ENCODE results near the gene COL13A1. TPM values are rescaled to one million over a fixed set of nuclear protein-coding genes. Genes with fewer than 3 reads are reported as not detected.

COL13A1 gene
- total RNA-seq, 1 donor from 2014 or later: 9.5 TPM

DNA sequence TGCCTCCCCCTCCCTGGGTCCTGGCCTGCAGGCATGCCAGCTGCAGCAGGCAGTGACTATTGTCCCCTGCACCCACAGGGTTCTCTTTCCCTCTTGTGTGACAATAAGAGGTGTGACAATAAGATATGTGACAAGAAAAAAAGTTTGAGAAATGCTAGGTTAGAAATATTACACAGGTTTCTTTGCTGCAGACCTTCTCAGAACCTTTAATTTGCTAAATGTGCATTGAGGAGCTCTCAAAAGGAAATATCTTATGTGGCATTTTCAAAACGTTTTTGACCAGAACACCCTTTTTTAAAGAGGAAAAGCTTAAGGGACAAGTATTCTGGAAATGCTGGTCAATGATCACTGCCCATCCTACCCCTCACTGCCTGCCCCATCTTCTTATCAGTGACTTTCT lies 117.5 kb downstream of the COL13A1 start:
- no peak for DNase-seq (ENCODE audit: low read depth, low spot score)
- no peak overlapping the region for H3K27ac Mint-ChIP-seq (ENCODE audit: unreplicated experiment)
- H3K27me3 Mint-ChIP-seq (ENCODE audit: low read depth): peaks cover 3% of the 10 kb centered on the region
- no peaks in the 10 kb centered on the region for H3K36me3 Mint-ChIP-seq (ENCODE audit: low read depth)
- no peak overlapping the region for H3K4me3 Mint-ChIP-seq
- TF ChIP-seq, protein P1, sequence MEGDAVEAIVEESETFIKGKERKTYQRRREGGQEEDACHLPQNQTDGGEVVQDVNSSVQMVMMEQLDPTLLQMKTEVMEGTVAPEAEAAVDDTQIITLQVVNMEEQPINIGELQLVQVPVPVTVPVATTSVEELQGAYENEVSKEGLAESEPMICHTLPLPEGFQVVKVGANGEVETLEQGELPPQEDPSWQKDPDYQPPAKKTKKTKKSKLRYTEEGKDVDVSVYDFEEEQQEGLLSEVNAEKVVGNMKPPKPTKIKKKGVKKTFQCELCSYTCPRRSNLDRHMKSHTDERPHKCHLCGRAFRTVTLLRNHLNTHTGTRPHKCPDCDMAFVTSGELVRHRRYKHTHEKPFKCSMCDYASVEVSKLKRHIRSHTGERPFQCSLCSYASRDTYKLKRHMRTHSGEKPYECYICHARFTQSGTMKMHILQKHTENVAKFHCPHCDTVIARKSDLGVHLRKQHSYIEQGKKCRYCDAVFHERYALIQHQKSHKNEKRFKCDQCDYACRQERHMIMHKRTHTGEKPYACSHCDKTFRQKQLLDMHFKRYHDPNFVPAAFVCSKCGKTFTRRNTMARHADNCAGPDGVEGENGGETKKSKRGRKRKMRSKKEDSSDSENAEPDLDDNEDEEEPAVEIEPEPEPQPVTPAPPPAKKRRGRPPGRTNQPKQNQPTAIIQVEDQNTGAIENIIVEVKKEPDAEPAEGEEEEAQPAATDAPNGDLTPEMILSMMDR (conservative IDR thresholded peaks at IDR 0.05): no peak
- H3K9me3 Mint-ChIP-seq: no peaks in the 10 kb centered on the region
- peaks cover 8% of the 10 kb centered on the region for H3K4me1 Mint-ChIP-seq

DNA sequence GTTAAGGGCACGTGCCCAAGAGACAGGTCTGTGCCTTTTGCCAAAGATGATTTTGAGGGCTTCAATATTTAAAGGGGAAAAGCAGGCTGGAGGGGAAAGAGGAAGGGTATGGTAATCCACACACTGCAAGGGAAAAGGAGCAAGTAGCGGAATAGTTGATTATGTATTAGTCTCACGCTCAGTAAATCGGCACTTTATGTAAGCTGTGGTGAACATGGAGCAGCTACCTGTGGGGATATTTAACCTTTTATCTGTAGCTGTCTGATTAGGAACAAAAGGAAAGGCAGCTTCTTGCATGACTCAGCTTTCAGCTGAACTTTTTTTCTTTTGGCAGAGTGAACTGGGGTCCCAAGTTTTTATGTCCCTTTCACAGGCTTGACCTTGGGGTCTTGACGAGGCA lies 123.4 kb downstream of the COL13A1 start:
- Mint-ChIP-seq H3K4me3 (no peak overlapping the region), H3K36me3 (ENCODE audit: low read depth) (peaks cover 3% of the 10 kb centered on the region), H3K27me3 (ENCODE audit: low read depth) (peaks cover 3% of the 10 kb centered on the region), H3K9me3 (peaks cover 3% of the 10 kb centered on the region), H3K4me1 (peaks cover 11% of the 10 kb centered on the region), H3K27ac (ENCODE audit: unreplicated experiment) (peak overlapping the region; percentile 43)
- TF ChIP-seq, protein P1 (conservative IDR thresholded peaks at IDR 0.05): no peak
- DNase-seq (ENCODE audit: low read depth, low spot score): no peak

DNA sequence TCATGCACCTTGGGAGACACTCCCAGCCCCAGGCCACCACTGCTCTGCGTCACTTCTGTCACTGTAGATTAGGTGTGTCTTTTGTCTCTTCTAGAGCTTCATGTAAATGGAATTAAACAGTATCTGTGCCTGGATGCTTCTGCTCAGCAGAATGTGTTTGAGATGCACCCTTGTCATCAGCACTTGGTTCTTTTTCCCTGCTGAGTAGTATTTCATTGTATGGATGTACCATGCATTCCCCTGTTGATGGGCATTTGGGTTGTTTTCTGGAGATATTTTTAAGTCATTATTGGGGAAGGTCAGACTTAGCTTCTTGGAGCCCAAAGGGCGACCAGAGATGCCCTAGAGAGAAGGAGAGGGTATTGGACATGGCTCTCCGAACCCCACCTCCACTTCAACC lies 126.6 kb downstream of the COL13A1 start:
- H3K4me3 Mint-ChIP-seq: no peak overlapping the region
- TF ChIP-seq, protein P1 (conservative IDR thresholded peaks at IDR 0.05): no peak
- no peak for DNase-seq (ENCODE audit: low read depth, low spot score)
- no peak overlapping the region for H3K27ac Mint-ChIP-seq (ENCODE audit: unreplicated experiment)
- peaks cover 3% of the 10 kb centered on the region for H3K9me3 Mint-ChIP-seq
- H3K4me1 Mint-ChIP-seq: peaks cover 11% of the 10 kb centered on the region
- H3K36me3 Mint-ChIP-seq (ENCODE audit: low read depth): peaks cover 3% of the 10 kb centered on the region
- peaks cover 3% of the 10 kb centered on the region for H3K27me3 Mint-ChIP-seq (ENCODE audit: low read depth)

DNA sequence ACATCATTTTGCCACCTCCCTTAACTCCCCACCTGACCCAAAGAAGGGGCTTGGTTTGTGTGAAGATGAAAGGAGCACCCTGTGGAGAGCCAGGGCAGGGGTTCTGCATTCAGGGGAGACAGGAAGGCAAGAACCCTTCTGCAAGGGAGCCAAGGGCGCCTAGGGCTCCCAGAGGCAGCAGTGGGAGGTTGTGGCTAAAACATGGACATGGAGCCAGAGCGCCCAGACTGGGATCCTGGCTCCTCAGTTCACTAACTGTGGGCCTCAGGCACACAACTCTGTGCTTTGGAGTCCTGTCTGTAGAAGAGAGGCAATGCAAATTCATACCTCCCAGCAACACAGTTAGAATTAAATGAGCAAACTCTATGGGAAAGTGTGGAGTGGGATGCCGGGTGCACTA lies 127.9 kb downstream of the COL13A1 start:
- H3K4me3 Mint-ChIP-seq: no peak overlapping the region
- H3K27ac Mint-ChIP-seq (ENCODE audit: unreplicated experiment): peak overlapping the region; percentile 36
- no peak for DNase-seq (ENCODE audit: low read depth, low spot score)
- TF ChIP-seq, protein P1 (conservative IDR thresholded peaks at IDR 0.05): no peak
- H3K9me3 Mint-ChIP-seq: peaks cover 3% of the 10 kb centered on the region
- peaks cover 3% of the 10 kb centered on the region for H3K36me3 Mint-ChIP-seq (ENCODE audit: low read depth)
- peaks cover 8% of the 10 kb centered on the region for H3K4me1 Mint-ChIP-seq
- H3K27me3 Mint-ChIP-seq (ENCODE audit: low read depth): no peaks in the 10 kb centered on the region

DNA sequence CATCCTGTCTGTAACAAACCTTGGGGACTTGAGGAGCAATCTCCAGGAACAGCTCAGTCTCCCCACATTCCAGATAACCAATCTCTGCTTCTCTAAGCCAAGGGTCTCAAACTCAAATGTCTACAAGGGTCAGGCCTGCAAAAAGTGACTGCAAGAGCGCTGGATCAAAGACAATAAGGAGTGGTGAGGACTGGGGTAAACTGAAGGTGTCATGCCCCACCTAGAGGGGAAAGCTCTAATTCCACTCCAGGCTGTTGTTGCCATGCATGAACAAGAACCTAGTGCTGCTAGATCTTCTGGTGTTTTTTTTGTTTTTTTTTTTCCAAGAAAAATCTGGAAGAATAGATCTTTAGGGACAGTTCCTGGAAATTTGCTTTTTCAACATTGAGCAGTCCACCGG lies 133.1 kb downstream of the COL13A1 start:
- Mint-ChIP-seq H3K36me3 (ENCODE audit: low read depth) (no peaks in the 10 kb centered on the region), H3K27ac (ENCODE audit: unreplicated experiment) (no peak overlapping the region), H3K9me3 (no peaks in the 10 kb centered on the region), H3K4me1 (no peaks in the 10 kb centered on the region), H3K27me3 (ENCODE audit: low read depth) (no peaks in the 10 kb centered on the region), H3K4me3 (no peak overlapping the region)
- TF ChIP-seq, protein P1 (conservative IDR thresholded peaks at IDR 0.05): peak; percentile 13
- no peak for DNase-seq (ENCODE audit: low read depth, low spot score)

DNA sequence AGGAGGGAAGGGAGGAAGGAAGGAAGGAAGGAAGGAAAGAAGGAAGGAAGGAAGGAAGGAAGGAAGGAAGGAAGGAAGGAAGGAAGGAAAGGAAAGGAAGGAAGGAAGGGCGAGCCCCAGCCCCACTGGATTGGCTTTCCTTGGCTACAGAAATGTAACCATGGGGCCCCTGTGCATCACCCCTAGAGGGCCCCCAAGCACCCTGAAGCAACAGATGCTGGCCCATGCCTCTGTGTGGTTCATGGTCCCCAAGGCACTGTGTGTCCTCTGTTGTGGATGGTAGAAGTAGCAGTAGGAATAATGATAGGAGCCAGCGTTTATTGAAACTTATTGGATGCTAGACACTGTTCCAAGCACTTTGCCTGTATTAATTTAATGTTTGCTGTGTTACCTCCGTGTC lies 134.4 kb downstream of the COL13A1 start:
- no peaks in the 10 kb centered on the region for H3K27me3 Mint-ChIP-seq (ENCODE audit: low read depth)
- TF ChIP-seq, protein P1 (conservative IDR thresholded peaks at IDR 0.05): no peak
- H3K36me3 Mint-ChIP-seq (ENCODE audit: low read depth): no peaks in the 10 kb centered on the region
- H3K9me3 Mint-ChIP-seq: no peaks in the 10 kb centered on the region
- no peak overlapping the region for H3K4me3 Mint-ChIP-seq
- H3K4me1 Mint-ChIP-seq: no peaks in the 10 kb centered on the region
- no peak overlapping the region for H3K27ac Mint-ChIP-seq (ENCODE audit: unreplicated experiment)
- no peak for DNase-seq (ENCODE audit: low read depth, low spot score)

All from neural crest cell (in vitro differentiated cells).